HEK293 (cell line): ENCODE data around the gene CYP2A6.
"Not testable (repeated sequence)": the region's sequence is repeated elsewhere in the genome, so short reads cannot be mapped to it uniquely, and the experiment has no call there.

ENCODE experiments used
- CTCF ChIA-PET: fragments of 350-600 bp; formaldehyde crosslinking; extraction: SDS; loops from one replicate; lab custom pipeline; 2021; ENCODE audit warnings: antibody characterized with exemption; lab: Yijun Ruan, JAX
- POLR2A ChIA-PET: fragments of 300-600 bp; formaldehyde crosslinking; extraction: SDS; loops from one replicate; lab custom pipeline; 2020; ENCODE audit warnings: antibody characterized with exemption, inconsistent platforms; lab: Yijun Ruan, JAX
- H3K27ac ChIP-seq: fragments of 200-500 bp; sonication (Bioruptor generic); 2 replicates; pipeline ENCODE4 v1.5.1; 2014; ENCODE audit warnings: low read depth, low read length, control low read depth, inconsistent platforms; ENCODE audit errors: extremely low read depth
- H3K36me3 ChIP-seq, 2 experiments: fragments of 200-500 bp in 1 of 2; sonication (Bioruptor generic) in 1 of 2; 1 replicate in 1 of 2; 2 replicates in 1 of 2; pipeline ENCODE4 v1.5.1; 2014 to 2017; ENCODE audit warnings: inconsistent platforms in 2 of 2, low read length in 2 of 2; ENCODE audit not compliant: control insufficient read depth in 2 of 2, insufficient read depth in 1 of 2
- H3K4me1 ChIP-seq: fragments of 200-500 bp; sonication (Bioruptor generic); 2 replicates; pipeline ENCODE4 v1.5.1; 2014; ENCODE audit warnings: mild to moderate bottlenecking, low read length, inconsistent platforms; ENCODE audit not compliant: control insufficient read depth, insufficient read depth
- H3K4me3 ChIP-seq: 2 replicates; pipeline ENCODE4 v1.5.1; 2011; ENCODE audit warnings: low read depth, mild to moderate bottlenecking, control low read depth, low read length, moderate library complexity
- H3K9me3 ChIP-seq: fragments of 200-500 bp; sonication (Bioruptor generic); 2 replicates; pipeline ENCODE4 v1.5.1; 2014; ENCODE audit warnings: low read depth, low read length, inconsistent platforms; ENCODE audit not compliant: control insufficient read depth, insufficient read depth
- BCL11A ChIP-seq: fragments of 450-650 bp; formaldehyde crosslinking; IDR thresholded peaks from 2 replicates; pipeline ENCODE4 v1.5.1; 2016; ENCODE audit warnings: low read depth, missing biosample characterization, missing genetic modification characterization
- RBAK ChIP-seq: fragments of 450-650 bp; formaldehyde crosslinking; IDR thresholded peaks from 2 replicates; pipeline ENCODE4 v1.5.1; 2016; ENCODE audit warnings: missing biosample characterization, missing genetic modification characterization
- SCRT1 ChIP-seq: fragments of 450-650 bp; formaldehyde crosslinking; IDR thresholded peaks from 2 replicates; pipeline ENCODE4 v1.5.1; 2016; ENCODE audit warnings: missing biosample characterization, missing genetic modification characterization, borderline replicate concordance
- SCRT2 ChIP-seq: fragments of 450-650 bp; formaldehyde crosslinking; IDR thresholded peaks from 2 replicates; pipeline ENCODE4 v1.5.1; 2016; ENCODE audit warnings: missing biosample characterization, missing genetic modification characterization
- ZBTB1 ChIP-seq: fragments of 450-650 bp; formaldehyde crosslinking; IDR thresholded peaks from 2 replicates; pipeline ENCODE4 v1.5.1; 2016; ENCODE audit warnings: missing biosample characterization, missing genetic modification characterization
- ZNF121 ChIP-seq: fragments of 450-650 bp; formaldehyde crosslinking; IDR thresholded peaks from 2 replicates; pipeline ENCODE4 v1.5.1; 2016; ENCODE audit warnings: missing biosample characterization, missing genetic modification characterization
- ZNF146 ChIP-seq: fragments of 450-650 bp; formaldehyde crosslinking; IDR thresholded peaks from 2 replicates; pipeline ENCODE4 v1.5.1; 2016; ENCODE audit warnings: missing biosample characterization, missing genetic modification characterization
- ZNF202 ChIP-seq: fragments of 450-650 bp; formaldehyde crosslinking; IDR thresholded peaks from 2 replicates; pipeline ENCODE4 v1.5.1; 2016; ENCODE audit warnings: missing biosample characterization, missing genetic modification characterization, borderline replicate concordance
- ZNF211 ChIP-seq: fragments of 450-650 bp; formaldehyde crosslinking; IDR thresholded peaks from 2 replicates; pipeline ENCODE4 v1.5.1; 2016; ENCODE audit warnings: low read depth, missing biosample characterization, missing genetic modification characterization
- ZNF239 ChIP-seq: fragments of 450-650 bp; formaldehyde crosslinking; IDR thresholded peaks from 2 replicates; pipeline ENCODE4 v1.5.1; 2016; ENCODE audit warnings: missing biosample characterization, missing genetic modification characterization
- ZNF366 ChIP-seq: fragments of 450-650 bp; formaldehyde crosslinking; conservative IDR thresholded peaks from 2 replicates; pipeline ENCODE4 v1.5.1; 2016; ENCODE audit warnings: missing biosample characterization, missing genetic modification characterization
- ZNF391 ChIP-seq: fragments of 450-650 bp; formaldehyde crosslinking; IDR thresholded peaks from 2 replicates; pipeline ENCODE4 v1.5.1; 2016; ENCODE audit warnings: low read depth, missing biosample characterization, missing genetic modification characterization, borderline replicate concordance
- ZNF394 ChIP-seq: fragments of 450-650 bp; formaldehyde crosslinking; IDR thresholded peaks from 2 replicates; pipeline ENCODE4 v1.5.1; 2016; ENCODE audit warnings: missing biosample characterization, missing genetic modification characterization, mild to moderate bottlenecking, moderate library complexity, borderline replicate concordance
- ZNF623 ChIP-seq: fragments of 450-650 bp; formaldehyde crosslinking; IDR thresholded peaks from 2 replicates; pipeline ENCODE4 v1.5.1; 2016; ENCODE audit warnings: missing biosample characterization, missing genetic modification characterization
- ZNF626 ChIP-seq: fragments of 450-650 bp; sonication (Bioruptor Pico); formaldehyde crosslinking; IDR thresholded peaks from 2 replicates; pipeline ENCODE4 v1.5.1; 2018; ENCODE audit warnings: missing biosample characterization, missing genetic modification characterization, inconsistent platforms
- ZNF658 ChIP-seq: fragments of 450-650 bp; formaldehyde crosslinking; IDR thresholded peaks from 2 replicates; pipeline ENCODE4; 2016; ENCODE audit warnings: missing biosample characterization, missing genetic modification characterization
- ZNF677 ChIP-seq: fragments of 450-650 bp; IDR thresholded peaks from 2 replicates; pipeline ENCODE4 v1.5.0; 2018; ENCODE audit warnings: missing biosample characterization, mild to moderate bottlenecking, missing genetic modification characterization, moderate library complexity
- ZXDB ChIP-seq: fragments of 450-650 bp; formaldehyde crosslinking; IDR thresholded peaks from 2 replicates; pipeline ENCODE4 v1.5.1; 2016; ENCODE audit warnings: missing biosample characterization, missing genetic modification characterization
- TF ChIP-seq, protein P1 (sequence below): fragments of 450-650 bp; formaldehyde crosslinking; IDR thresholded peaks from 2 replicates; pipeline ENCODE4 v1.5.1; 2017; ENCODE audit warnings: missing biosample characterization, missing genetic modification characterization
- TF ChIP-seq, protein P2 (sequence below): fragments of 450-650 bp; formaldehyde crosslinking; IDR thresholded peaks from 2 replicates; pipeline ENCODE4 v1.5.1; 2016; ENCODE audit warnings: missing biosample characterization, missing genetic modification characterization
- TF ChIP-seq, protein P3 (sequence below): fragments of 450-650 bp; formaldehyde crosslinking; IDR thresholded peaks from 2 replicates; pipeline ENCODE4 v1.5.1; 2016; ENCODE audit warnings: missing biosample characterization, missing genetic modification characterization
- TF ChIP-seq, protein P4 (sequence below): fragments of 450-650 bp; formaldehyde crosslinking; IDR thresholded peaks from 2 replicates; pipeline ENCODE4 v1.5.1; 2016; ENCODE audit warnings: missing biosample characterization, missing genetic modification characterization

Gene CYP2A6

DNA sequence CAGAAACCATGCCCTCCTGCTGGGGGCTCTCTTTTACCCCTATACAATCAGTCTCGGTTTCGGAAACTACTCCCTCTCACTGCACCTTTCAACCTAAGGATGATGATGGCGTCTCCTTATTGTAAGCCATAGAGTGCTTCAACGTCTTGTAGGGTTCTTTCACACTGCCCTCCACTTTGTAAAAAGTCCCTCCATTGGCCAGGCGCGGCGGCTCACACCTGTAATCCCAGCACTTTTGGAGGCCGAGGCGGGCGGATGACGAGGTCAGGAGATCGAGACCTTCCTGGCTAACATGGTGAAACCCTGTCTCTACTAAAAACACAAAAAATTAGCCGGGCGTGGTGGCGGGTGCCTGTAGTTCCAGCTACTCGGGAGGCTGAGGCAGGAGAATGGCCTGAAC, 19.5 kb downstream of the CYP2A6 start:
- not testable (repeated sequence) for H3K4me3 ChIP-seq, H3K9me3 ChIP-seq
- H3K36me3 ChIP-seq, result peaks cover 9 to 14% of the 10 kb centered on the region in 2 experiments; a peak in 2 of 3 replicates
- peaks cover 26% of the 10 kb centered on the region for H3K4me1 ChIP-seq
- CTCF ChIA-PET, result interaction anchor here (0.7 to 1.6 kb wide), 4 partner anchors 11 to 167 kb away, joined by 3 to 8 read pairs (median 4); no protein-coding TSS in a partner anchor
- H3K27ac ChIP-seq, result peak overlapping the region; percentile 30; the same call in 1 of the 2 replicates
- POLR2A ChIA-PET, result interaction anchor here (1.6 kb wide), 1 partner anchor 8 kb away, joined by 5 read pairs; no protein-coding TSS in a partner anchor

DNA sequence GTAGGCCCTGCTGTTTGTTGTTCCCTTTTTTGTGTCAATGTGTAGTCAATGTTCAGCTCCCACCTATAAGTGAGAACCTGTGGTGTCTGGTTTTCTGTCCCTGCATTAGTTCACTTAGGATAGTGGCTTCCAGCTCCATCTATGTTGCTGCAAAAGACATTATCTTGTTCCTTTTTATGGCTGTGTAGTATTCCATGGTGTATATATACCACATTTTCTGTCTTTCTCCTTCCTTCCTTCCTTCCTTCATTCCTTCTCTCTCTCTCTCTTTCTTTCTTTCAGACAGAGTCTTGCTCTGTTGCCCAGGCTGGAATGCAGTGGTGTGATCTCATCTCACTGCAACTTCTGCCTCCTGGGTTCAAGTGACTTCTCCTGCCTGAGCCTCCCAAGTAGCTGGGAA, 21.0 kb downstream of the CYP2A6 start:
- H3K4me1 ChIP-seq, result peaks cover 25% of the 10 kb centered on the region
- POLR2A ChIA-PET, result no interaction called here
- TF ChIP-seq ZNF677 (tag by site-specific recombination) (no peak), ZNF202 (tag by site-specific recombination) (no peak), SCRT1 (peak; percentile 25; the same call in 1 of the 2 replicates), RBAK (tag by site-specific recombination) (no peak), ZNF121 (tag by site-specific recombination) (peak; percentile 57), ZNF146 (tag by site-specific recombination) (peak; percentile 100), ZNF211 (tag by site-specific recombination) (0 out of 2 replicates have a peak, but pooled peaks have one; percentile 9), ZBTB1 (tag by site-specific recombination) (no peak), ZNF391 (tag by site-specific recombination) (no peak), ZNF626 (no peak), ZNF394 (tag by site-specific recombination) (no peak), ZNF623 (tag by site-specific recombination) (no peak), ZNF366 (tag by site-specific recombination) (peak; percentile 75), SCRT2 (0 out of 2 replicates have a peak, but pooled peaks have one; percentile 10), BCL11A (no peak), ZNF658 (tag by site-specific recombination) (no peak), ZXDB (tag by site-specific recombination) (0 out of 2 replicates have a peak, but pooled peaks have one; percentile 18), ZNF239 (no peak)
- TF ChIP-seq, protein P1, sequence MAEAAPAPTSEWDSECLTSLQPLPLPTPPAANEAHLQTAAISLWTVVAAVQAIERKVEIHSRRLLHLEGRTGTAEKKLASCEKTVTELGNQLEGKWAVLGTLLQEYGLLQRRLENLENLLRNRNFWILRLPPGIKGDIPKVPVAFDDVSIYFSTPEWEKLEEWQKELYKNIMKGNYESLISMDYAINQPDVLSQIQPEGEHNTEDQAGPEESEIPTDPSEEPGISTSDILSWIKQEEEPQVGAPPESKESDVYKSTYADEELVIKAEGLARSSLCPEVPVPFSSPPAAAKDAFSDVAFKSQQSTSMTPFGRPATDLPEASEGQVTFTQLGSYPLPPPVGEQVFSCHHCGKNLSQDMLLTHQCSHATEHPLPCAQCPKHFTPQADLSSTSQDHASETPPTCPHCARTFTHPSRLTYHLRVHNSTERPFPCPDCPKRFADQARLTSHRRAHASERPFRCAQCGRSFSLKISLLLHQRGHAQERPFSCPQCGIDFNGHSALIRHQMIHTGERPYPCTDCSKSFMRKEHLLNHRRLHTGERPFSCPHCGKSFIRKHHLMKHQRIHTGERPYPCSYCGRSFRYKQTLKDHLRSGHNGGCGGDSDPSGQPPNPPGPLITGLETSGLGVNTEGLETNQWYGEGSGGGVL (tag by site-specific recombination), result no peak
- TF ChIP-seq, protein P2, sequence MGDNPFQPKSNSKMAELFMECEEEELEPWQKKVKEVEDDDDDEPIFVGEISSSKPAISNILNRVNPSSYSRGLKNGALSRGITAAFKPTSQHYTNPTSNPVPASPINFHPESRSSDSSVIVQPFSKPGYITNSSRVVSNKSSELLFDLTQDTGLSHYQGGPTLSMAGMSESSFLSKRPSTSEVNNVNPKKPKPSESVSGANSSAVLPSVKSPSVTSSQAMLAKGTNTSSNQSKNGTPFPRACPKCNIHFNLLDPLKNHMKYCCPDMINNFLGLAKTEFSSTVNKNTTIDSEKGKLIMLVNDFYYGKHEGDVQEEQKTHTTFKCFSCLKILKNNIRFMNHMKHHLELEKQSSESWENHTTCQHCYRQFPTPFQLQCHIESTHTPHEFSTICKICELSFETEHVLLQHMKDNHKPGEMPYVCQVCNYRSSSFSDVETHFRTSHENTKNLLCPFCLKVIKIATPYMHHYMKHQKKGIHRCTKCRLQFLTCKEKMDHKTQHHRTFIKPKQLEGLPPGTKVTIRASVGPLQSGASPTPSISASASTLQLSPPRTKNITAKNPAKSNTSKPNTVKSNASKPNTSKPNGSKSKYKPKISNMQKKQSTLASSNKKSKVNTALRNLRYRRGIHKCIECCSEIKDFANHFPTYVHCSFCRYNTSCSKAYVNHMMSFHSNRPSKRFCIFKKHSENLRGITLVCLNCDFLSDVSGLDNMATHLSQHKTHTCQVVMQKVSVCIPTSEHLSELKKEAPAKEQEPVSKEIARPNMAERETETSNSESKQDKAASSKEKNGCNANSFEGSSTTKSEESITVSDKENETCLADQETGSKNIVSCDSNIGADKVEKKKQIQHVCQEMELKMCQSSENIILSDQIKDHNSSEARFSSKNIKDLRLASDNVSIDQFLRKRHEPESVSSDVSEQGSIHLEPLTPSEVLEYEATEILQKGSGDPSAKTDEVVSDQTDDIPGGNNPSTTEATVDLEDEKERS (tag by site-specific recombination), result peak; percentile 92
- TF ChIP-seq, protein P3, sequence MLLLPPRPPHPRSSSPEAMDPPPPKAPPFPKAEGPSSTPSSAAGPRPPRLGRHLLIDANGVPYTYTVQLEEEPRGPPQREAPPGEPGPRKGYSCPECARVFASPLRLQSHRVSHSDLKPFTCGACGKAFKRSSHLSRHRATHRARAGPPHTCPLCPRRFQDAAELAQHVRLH (tag by site-specific recombination), result peak; percentile 98
- TF ChIP-seq, protein P4, sequence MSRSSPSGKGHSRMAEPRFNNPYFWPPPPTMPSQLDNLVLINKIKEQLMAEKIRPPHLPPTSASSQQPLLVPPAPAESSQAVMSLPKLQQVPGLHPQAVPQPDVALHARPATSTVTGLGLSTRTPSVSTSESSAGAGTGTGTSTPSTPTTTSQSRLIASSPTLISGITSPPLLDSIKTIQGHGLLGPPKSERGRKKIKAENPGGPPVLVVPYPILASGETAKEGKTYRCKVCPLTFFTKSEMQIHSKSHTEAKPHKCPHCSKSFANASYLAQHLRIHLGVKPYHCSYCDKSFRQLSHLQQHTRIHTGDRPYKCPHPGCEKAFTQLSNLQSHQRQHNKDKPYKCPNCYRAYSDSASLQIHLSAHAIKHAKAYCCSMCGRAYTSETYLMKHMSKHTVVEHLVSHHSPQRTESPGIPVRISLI (tag by site-specific recombination), result no peak
- no peaks in the 10 kb centered on the region for H3K9me3 ChIP-seq
- no peak overlapping the region for H3K27ac ChIP-seq
- H3K36me3 ChIP-seq, result peaks cover 9 to 14% of the 10 kb centered on the region in 2 experiments; a peak in 2 of 3 replicates
- no peak overlapping the region for H3K4me3 ChIP-seq
- CTCF ChIA-PET, result interaction anchor here (0.7 to 2.3 kb wide), 3 partner anchors 10 to 145 kb away, joined by 3 to 11 read pairs (median 4); partner anchors contain the start of gene ACTMAP
